ENCODE measurements around the gene CISTR.
A peak's percentile ranks its signal among the peaks of the same experiment; 100 is the strongest.

CISTR gene

DNA sequence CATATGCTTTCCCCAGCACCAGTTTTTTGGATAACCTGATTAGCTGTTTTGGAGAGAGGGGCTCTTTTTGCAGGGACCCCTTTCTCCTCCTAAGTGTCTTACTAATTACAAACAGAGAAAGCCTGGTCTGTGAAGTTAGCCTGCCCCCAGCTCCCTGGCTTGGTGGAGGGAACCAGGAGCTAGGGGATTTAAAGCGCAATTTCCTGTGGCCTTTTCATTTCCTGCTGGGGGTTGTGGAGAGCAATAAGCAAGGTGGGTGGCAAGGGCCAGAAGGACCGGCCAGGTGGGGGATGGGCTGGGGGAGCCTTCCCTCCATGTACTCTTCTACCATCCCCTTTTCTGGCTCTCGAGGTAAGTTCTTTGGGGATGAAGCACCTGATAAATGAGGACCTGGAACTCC, 4.1 kb upstream of the CISTR start:
- TF ChIP-seq ZIC2 (tag by site-specific recombination; IDR thresholded peaks at IDR 0.05) (0 out of 2 replicates have a peak, but pooled peaks have one; percentile 1), ZBTB1 (tag by site-specific recombination; IDR thresholded peaks at IDR 0.05) (no peak)
- no peaks in the 10 kb centered on the region for H3K36me3 ChIP-seq (ENCODE audit: control insufficient read depth in 2 of 2, insufficient read depth in 1 of 2, low read length in 2 of 2)
- POLR2A ChIA-PET, result no interaction called here
- no peak overlapping the region for H3K4me3 ChIP-seq (ENCODE audit: low read depth, low read length)
- CTCF ChIA-PET, result interaction anchor here (0.7 to 11.4 kb wide), 14 partner anchors 10 to 451 kb away, joined by 3 to 172 read pairs (median 10); no protein-coding TSS in a partner anchor
- H3K9me3 ChIP-seq (ENCODE audit: control insufficient read depth, insufficient read depth, low read depth, low read length), result no peaks in the 10 kb centered on the region
- H3K27ac ChIP-seq (ENCODE audit: extremely low read depth, low read depth, low read length), result no peak overlapping the region
- H3K4me1 ChIP-seq (ENCODE audit: control insufficient read depth, insufficient read depth, low read length), result peaks cover 20% of the 10 kb centered on the region

DNA sequence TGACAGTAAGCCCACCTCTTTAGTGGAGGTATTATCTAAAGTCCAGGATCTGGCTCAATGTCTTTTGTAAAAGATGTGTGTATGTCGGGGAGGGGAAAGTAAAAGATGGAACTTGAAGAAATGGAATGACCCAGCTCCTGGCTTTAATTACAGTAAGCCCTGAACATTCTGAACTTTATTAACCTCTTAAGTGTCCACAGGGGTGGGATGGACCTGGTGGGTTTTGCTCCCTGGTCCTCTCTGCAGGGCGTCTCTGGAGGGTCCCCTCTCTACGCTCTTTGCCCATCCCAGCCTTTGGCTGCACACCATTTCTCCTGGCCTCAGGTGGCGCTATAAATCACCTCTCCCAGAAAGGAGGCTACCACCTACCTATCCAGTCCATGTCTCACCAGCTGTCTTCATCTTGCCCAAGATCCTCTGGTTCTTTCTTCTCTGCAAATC, 3.7 kb upstream of the CISTR start:
- CTCF ChIA-PET, result interaction anchor here (0.6 to 11.4 kb wide), 14 partner anchors 10 to 451 kb away, joined by 3 to 172 read pairs (median 4); no protein-coding TSS in a partner anchor
- Histone ChIP-seq H3K27ac (ENCODE audit: extremely low read depth, low read depth, low read length) (no peak overlapping the region), H3K4me1 (ENCODE audit: control insufficient read depth, insufficient read depth, low read length) (peaks cover 20% of the 10 kb centered on the region)

More for the DNA sequence above, 3.7 kb upstream of the CISTR start:
- POLR2A ChIA-PET, result no interaction called here
- no peak for TF ChIP-seq ZNF146 (tag by site-specific recombination; IDR thresholded peaks at IDR 0.05)
- TF ChIP-seq ZEB2 (tag by site-specific recombination; IDR thresholded peaks at IDR 0.05), result no peak
- no peak for TF ChIP-seq WT1 (tag by site-specific recombination; IDR thresholded peaks at IDR 0.05)
- TF ChIP-seq ZNF768 (tag by site-specific recombination; IDR thresholded peaks at IDR 0.05), result no peak
- no peak for TF ChIP-seq SCRT2 (tag by site-specific recombination; IDR thresholded peaks at IDR 0.05)
- no peak for TF ChIP-seq ZNF354C (tag by site-specific recombination; IDR thresholded peaks at IDR 0.05; ENCODE audit: borderline replicate concordance, low read depth)
- no peak for TF ChIP-seq ZNF561 (tag by site-specific recombination; IDR thresholded peaks at IDR 0.05; ENCODE audit: borderline replicate concordance)
- no peak for TF ChIP-seq ZNF596 (tag by site-specific recombination; IDR thresholded peaks at IDR 0.05)
- no peak for TF ChIP-seq RBAK (tag by site-specific recombination; IDR thresholded peaks at IDR 0.05)
- TF ChIP-seq, protein P1, sequence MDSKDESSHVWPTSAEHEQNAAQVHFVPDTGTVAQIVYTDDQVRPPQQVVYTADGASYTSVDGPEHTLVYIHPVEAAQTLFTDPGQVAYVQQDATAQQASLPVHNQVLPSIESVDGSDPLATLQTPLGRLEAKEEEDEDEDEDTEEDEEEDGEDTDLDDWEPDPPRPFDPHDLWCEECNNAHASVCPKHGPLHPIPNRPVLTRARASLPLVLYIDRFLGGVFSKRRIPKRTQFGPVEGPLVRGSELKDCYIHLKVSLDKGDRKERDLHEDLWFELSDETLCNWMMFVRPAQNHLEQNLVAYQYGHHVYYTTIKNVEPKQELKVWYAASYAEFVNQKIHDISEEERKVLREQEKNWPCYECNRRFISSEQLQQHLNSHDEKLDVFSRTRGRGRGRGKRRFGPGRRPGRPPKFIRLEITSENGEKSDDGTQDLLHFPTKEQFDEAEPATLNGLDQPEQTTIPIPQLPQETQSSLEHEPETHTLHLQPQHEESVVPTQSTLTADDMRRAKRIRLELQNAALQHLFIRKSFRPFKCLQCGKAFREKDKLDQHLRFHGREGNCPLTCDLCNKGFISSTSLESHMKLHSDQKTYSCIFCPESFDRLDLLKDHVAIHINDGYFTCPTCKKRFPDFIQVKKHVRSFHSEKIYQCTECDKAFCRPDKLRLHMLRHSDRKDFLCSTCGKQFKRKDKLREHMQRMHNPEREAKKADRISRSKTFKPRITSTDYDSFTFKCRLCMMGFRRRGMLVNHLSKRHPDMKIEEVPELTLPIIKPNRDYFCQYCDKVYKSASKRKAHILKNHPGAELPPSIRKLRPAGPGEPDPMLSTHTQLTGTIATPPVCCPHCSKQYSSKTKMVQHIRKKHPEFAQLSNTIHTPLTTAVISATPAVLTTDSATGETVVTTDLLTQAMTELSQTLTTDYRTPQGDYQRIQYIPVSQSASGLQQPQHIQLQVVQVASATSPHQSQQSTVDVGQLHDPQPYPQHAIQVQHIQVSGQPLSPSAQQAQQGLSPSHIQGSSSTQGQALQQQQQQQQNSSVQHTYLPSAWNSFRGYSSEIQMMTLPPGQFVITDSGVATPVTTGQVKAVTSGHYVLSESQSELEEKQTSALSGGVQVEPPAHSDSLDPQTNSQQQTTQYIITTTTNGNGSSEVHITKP (tag by site-specific recombination; IDR thresholded peaks at IDR 0.05), result peak; percentile 91
- TF ChIP-seq KLF10 (tag by site-specific recombination; IDR thresholded peaks at IDR 0.05), result no peak
- TF ChIP-seq, protein P2, sequence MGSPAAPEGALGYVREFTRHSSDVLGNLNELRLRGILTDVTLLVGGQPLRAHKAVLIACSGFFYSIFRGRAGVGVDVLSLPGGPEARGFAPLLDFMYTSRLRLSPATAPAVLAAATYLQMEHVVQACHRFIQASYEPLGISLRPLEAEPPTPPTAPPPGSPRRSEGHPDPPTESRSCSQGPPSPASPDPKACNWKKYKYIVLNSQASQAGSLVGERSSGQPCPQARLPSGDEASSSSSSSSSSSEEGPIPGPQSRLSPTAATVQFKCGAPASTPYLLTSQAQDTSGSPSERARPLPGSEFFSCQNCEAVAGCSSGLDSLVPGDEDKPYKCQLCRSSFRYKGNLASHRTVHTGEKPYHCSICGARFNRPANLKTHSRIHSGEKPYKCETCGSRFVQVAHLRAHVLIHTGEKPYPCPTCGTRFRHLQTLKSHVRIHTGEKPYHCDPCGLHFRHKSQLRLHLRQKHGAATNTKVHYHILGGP (tag by site-specific recombination; IDR thresholded peaks at IDR 0.05), result no peak
- no peak for TF ChIP-seq ZNF785 (tag by site-specific recombination; IDR thresholded peaks at IDR 0.05)
- TF ChIP-seq, protein P3, sequence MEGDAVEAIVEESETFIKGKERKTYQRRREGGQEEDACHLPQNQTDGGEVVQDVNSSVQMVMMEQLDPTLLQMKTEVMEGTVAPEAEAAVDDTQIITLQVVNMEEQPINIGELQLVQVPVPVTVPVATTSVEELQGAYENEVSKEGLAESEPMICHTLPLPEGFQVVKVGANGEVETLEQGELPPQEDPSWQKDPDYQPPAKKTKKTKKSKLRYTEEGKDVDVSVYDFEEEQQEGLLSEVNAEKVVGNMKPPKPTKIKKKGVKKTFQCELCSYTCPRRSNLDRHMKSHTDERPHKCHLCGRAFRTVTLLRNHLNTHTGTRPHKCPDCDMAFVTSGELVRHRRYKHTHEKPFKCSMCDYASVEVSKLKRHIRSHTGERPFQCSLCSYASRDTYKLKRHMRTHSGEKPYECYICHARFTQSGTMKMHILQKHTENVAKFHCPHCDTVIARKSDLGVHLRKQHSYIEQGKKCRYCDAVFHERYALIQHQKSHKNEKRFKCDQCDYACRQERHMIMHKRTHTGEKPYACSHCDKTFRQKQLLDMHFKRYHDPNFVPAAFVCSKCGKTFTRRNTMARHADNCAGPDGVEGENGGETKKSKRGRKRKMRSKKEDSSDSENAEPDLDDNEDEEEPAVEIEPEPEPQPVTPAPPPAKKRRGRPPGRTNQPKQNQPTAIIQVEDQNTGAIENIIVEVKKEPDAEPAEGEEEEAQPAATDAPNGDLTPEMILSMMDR (tag by site-specific recombination; IDR thresholded peaks at IDR 0.05), result 0 out of 2 replicates have a peak, but pooled peaks have one; percentile 10
- peak; percentile 35 for TF ChIP-seq ZIC2 (tag by site-specific recombination; IDR thresholded peaks at IDR 0.05)
- no peak for TF ChIP-seq ZNF366 (tag by site-specific recombination; conservative IDR thresholded peaks at IDR 0.05)
- TF ChIP-seq ZNF174 (tag by site-specific recombination; IDR thresholded peaks at IDR 0.05), result no peak
- Histone ChIP-seq H3K9me3 (ENCODE audit: control insufficient read depth, insufficient read depth, low read depth, low read length) (no peaks in the 10 kb centered on the region), H3K4me3 (ENCODE audit: low read depth, low read length) (no peak overlapping the region), H3K36me3 (ENCODE audit: control insufficient read depth in 2 of 2, insufficient read depth in 1 of 2, low read length in 2 of 2) (no peaks in the 10 kb centered on the region)

Data from HEK293 (cell line).